ENCODE measurements around the gene RBM33. TPM values are rescaled to one million over a fixed set of nuclear protein-coding genes. Genes with fewer than 3 reads are reported as not detected.

RBM33 gene
- total and polyA plus RNA-seq, 8 donors: 7.5 to 182 (median 60.5) TPM

GRCh38 chr7:155645662-155646061, 1.2 kb downstream of the RBM33 start:
- Histone ChIP-seq H3K27me3 (no peaks in the 10 kb centered on the region), H3K9me3 (peaks cover 0 to 16% (median 7%) of the 10 kb centered on the region in 4 donors), H3K27ac (peak overlapping the region in 3 of 5 donors; percentile 7 to 93 (median 88)), H3K36me3 (peaks cover 0 to 40% (median 31%) of the 10 kb centered on the region in 4 donors), H3K4me3 (peak overlapping the region; percentile 78 to 98 (median 96)), H3K4me1 (peaks cover 5 to 45% (median 36%) of the 10 kb centered on the region in 4 donors)
- no peak for DNase-seq
- intact Hi-C loops (cut with DNase I; ENCODE audit: low total_unique reads): loop anchor here (10.0 kb wide), 1 partner anchor 79 kb away; no protein-coding TSS in a partner anchor
- 13 to 18% (median 15%) methylated on average over 7 of the region's 7 CpGs for WGBS, 5 donors
- TF ChIP-seq, protein P1, sequence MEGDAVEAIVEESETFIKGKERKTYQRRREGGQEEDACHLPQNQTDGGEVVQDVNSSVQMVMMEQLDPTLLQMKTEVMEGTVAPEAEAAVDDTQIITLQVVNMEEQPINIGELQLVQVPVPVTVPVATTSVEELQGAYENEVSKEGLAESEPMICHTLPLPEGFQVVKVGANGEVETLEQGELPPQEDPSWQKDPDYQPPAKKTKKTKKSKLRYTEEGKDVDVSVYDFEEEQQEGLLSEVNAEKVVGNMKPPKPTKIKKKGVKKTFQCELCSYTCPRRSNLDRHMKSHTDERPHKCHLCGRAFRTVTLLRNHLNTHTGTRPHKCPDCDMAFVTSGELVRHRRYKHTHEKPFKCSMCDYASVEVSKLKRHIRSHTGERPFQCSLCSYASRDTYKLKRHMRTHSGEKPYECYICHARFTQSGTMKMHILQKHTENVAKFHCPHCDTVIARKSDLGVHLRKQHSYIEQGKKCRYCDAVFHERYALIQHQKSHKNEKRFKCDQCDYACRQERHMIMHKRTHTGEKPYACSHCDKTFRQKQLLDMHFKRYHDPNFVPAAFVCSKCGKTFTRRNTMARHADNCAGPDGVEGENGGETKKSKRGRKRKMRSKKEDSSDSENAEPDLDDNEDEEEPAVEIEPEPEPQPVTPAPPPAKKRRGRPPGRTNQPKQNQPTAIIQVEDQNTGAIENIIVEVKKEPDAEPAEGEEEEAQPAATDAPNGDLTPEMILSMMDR (IDR thresholded peaks at IDR 0.05): no peak
- TF ChIP-seq POLR2A (IDR thresholded peaks at IDR 0.05): no peak
- TF ChIP-seq EP300 (IDR thresholded peaks at IDR 0.05): no peak
- no peak for TF ChIP-seq POLR2AphosphoS5 (IDR thresholded peaks at IDR 0.05)

DNA sequence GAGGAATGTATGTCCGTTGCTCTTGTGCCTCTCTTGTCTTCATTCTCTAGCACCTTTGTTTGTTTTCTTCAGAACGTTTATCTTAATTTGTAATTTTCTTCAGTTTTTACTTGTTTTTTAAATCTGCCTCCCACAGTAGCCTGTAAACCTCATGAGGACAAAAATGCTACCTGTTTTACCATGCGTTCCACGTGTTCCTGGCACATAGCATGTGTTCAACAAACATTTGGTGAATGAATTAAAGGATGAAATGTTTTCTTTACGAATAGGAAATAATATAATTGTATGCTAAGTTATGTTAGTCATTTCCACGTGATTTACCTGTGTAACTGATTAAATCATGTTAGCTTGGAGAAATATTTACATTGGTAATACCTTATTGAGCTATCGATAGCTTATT, 2.2 kb downstream of the RBM33 start:
- TF ChIP-seq, protein P1 (IDR thresholded peaks at IDR 0.05): no peak
- TF ChIP-seq POLR2AphosphoS5 (IDR thresholded peaks at IDR 0.05): no peak
- no peak for TF ChIP-seq POLR2A (IDR thresholded peaks at IDR 0.05)
- TF ChIP-seq EP300 (IDR thresholded peaks at IDR 0.05): no peak
- intact Hi-C loops (cut with DNase I; ENCODE audit: low total_unique reads): loop anchor here (10.0 kb wide), 1 partner anchor 78 kb away; no protein-coding TSS in a partner anchor
- H3K36me3 ChIP-seq: peaks cover 0 to 30% (median 24%) of the 10 kb centered on the region in 4 donors
- H3K4me3 ChIP-seq: peak overlapping the region in 2 of 4 donors; percentile 95 to 98
- DNase-seq: no peak
- peak overlapping the region in 2 of 5 donors; percentile 7 to 23 for H3K27ac ChIP-seq
- H3K9me3 ChIP-seq: peaks cover 0 to 16% (median 7%) of the 10 kb centered on the region in 4 donors
- WGBS, 5 donors: 29 to 57% (median 43%) methylated on average over 7 of the region's 7 CpGs
- peaks cover 5 to 55% (median 42%) of the 10 kb centered on the region in 4 donors for H3K4me1 ChIP-seq
- no peaks in the 10 kb centered on the region for H3K27me3 ChIP-seq

DNA sequence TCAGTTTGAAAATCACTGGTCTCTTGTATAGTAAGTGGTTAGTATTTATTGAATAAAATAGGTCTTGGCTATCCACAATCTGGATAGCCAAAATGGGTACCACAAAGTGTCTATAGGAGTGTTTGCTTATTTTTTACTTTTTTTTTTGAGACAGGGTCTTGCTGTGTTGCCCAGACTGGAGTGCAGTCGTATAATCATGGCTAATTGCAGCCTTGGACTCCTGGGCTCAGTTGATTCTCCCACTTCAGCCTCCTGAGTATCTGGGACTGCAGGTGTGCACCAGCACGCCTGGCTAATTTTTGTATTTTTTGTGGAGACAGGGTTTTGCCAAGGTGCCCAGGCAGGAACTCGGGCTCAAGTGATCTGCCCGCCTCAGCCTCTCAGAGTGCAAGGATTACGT, 2.8 kb downstream of the RBM33 start:
- H3K27ac ChIP-seq: no peak overlapping the region
- no peak overlapping the region for H3K4me3 ChIP-seq
- H3K4me1 ChIP-seq: peaks cover 9 to 62% (median 48%) of the 10 kb centered on the region in 4 donors
- 77 to 87% (median 80%) methylated on average over 5 of the region's 5 CpGs for WGBS, 5 donors
- no peaks in the 10 kb centered on the region for H3K27me3 ChIP-seq
- intact Hi-C loops (cut with DNase I; ENCODE audit: low total_unique reads): loop anchor here (10.0 kb wide), 1 partner anchor 77 kb away; no protein-coding TSS in a partner anchor
- peaks cover 0 to 16% (median 7%) of the 10 kb centered on the region in 4 donors for H3K9me3 ChIP-seq
- TF ChIP-seq POLR2AphosphoS5 (IDR thresholded peaks at IDR 0.05): no peak
- no peak for TF ChIP-seq EP300 (IDR thresholded peaks at IDR 0.05)
- TF ChIP-seq, protein P1 (IDR thresholded peaks at IDR 0.05): no peak
- TF ChIP-seq POLR2A (IDR thresholded peaks at IDR 0.05): no peak
- DNase-seq: no peak
- H3K36me3 ChIP-seq: peaks cover 0 to 24% (median 20%) of the 10 kb centered on the region in 4 donors

DNA sequence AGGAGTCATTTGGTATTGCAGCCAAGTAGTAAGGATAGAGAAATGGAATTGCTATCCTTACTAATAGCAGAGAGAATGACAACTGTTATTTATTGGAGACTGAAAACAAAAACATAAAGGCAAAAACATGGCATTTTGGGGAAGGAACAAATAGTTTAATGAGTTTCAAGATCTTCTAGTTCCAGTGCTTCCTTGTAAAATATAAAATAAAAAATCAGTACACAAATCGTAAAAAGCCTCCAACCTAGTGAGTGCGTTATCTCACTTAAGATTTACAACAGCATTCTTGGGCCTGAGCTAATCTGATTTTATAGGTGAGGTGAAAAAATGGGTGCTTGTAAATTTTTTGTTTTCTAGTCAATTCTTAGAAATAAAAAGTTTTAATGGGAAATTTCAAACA, 3.3 kb downstream of the RBM33 start:
- 91 to 98% (median 97%) methylated on average over 2 of the region's 2 CpGs for WGBS, 5 donors
- Histone ChIP-seq H3K4me1 (peaks cover 13 to 64% (median 51%) of the 10 kb centered on the region in 4 donors), H3K36me3 (peaks cover 0 to 22% (median 19%) of the 10 kb centered on the region in 4 donors), H3K27me3 (no peaks in the 10 kb centered on the region), H3K4me3 (no peak overlapping the region), H3K27ac (no peak overlapping the region), H3K9me3 (peaks cover 0 to 16% (median 7%) of the 10 kb centered on the region in 4 donors)
- TF ChIP-seq, protein P1 (IDR thresholded peaks at IDR 0.05): no peak
- TF ChIP-seq POLR2A (IDR thresholded peaks at IDR 0.05) (no peak), POLR2AphosphoS5 (IDR thresholded peaks at IDR 0.05) (no peak), EP300 (IDR thresholded peaks at IDR 0.05) (no peak)
- intact Hi-C loops (cut with DNase I; ENCODE audit: low total_unique reads): loop anchor here (10.0 kb wide), 1 partner anchor 77 kb away; no protein-coding TSS in a partner anchor
- no peak for DNase-seq
